Thymus (tissue), 11 donors: ENCODE results near the gene CDKN2B-AS1. TPM values are rescaled to one million over a fixed set of nuclear protein-coding genes. Genes with fewer than 3 reads are reported as not detected.

ENCODE experiments used
- DNase-seq, 9 donors: peaks; one replicate each; pipeline ENCODE4 v3.0.0-alpha.2; 2013; ENCODE audit warnings: low spot score in 9 of 9, low read depth in 6 of 9, missing footprints in 1 of 9
- H3K27ac ChIP-seq, 2 donors: one replicate each; pipeline ENCODE4 v1.5.1; 2013; ENCODE audit warnings: control low read depth in 1 of 2, low read depth in 1 of 2, low read length in 1 of 2, mild to moderate bottlenecking in 1 of 2, moderate library complexity in 1 of 2
- H3K27me3 ChIP-seq, 2 donors: one replicate each; pipeline ENCODE4 v1.5.1; 2013; ENCODE audit warnings: low read length in 1 of 2; ENCODE audit not compliant: control insufficient read depth in 2 of 2, insufficient read depth in 1 of 2
- H3K36me3 ChIP-seq, 2 donors: one replicate each; pipeline ENCODE4 v1.5.1; 2013; ENCODE audit warnings: low read length in 1 of 2, mild to moderate bottlenecking in 1 of 2, moderate library complexity in 1 of 2; ENCODE audit not compliant: control insufficient read depth in 2 of 2, insufficient read depth in 2 of 2
- H3K4me1 ChIP-seq, 2 donors: one replicate each; pipeline ENCODE4 v1.5.1; 2013; ENCODE audit warnings: low read length in 2 of 2; ENCODE audit not compliant: control insufficient read depth in 2 of 2, insufficient read depth in 2 of 2
- H3K4me3 ChIP-seq, 2 donors: one replicate each; pipeline ENCODE4 v1.5.1; 2013; ENCODE audit warnings: low read length in 2 of 2, control low read depth in 1 of 2, mild to moderate bottlenecking in 1 of 2
- H3K9me3 ChIP-seq, 2 donors: one replicate each; pipeline ENCODE4 v1.5.1; 2013; ENCODE audit warnings: low read length in 1 of 2, mild to moderate bottlenecking in 1 of 2; ENCODE audit not compliant: control insufficient read depth in 2 of 2, insufficient read depth in 1 of 2
- WGBS: extraction: QIAGEN DNeasy Blood & Tissue Kit; methylation state at CpG from one replicate; pipeline ENCODE4 v1.1.7; 2013; 5-methylcytosine and 5-hydroxymethylcytosine counted together
- polyA plus RNA-seq: library from polyadenylated mRNA; stranded (reverse); fragments of 200-250 nt; gene quantifications from one replicate; pipeline ENCODE4 v1.2.3, GENCODE V29; 2013
- total RNA-seq: library from RNA; stranded (reverse); fragments of 120-200 nt; gene quantifications from one replicate; pipeline ENCODE4 v1.2.4, GENCODE V29; 2013
- donor health status: healthy.

The CDKN2B-AS1 gene
- total and polyA plus RNA-seq, 2 donors, result 0.61 to 1.2 TPM

DNA sequence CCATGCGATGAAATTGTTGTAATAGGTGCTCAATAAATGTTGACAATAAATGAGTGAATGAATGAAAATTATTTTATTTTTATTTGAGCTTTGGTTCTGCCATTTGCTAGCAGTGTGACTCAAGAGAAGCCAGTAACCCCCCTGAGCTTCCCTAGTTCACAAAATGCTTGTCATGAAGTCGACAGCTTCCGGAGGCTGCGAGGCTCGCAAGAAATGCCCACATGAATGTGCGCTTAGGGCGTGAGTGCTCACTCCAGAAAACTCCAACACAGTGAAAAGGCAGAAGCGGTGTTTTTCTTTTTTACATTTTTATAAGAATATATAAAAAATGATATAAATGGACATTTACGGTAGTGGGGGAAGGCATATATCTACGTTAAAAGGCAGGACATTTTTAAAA, 26.9 kb upstream of the CDKN2B-AS1 start:
- H3K27ac ChIP-seq, result no peak overlapping the region
- H3K36me3 ChIP-seq, result no peaks in the 10 kb centered on the region
- WGBS, result 17% methylated on average over 10 of the region's 10 CpGs
- H3K4me3 ChIP-seq, result no peak overlapping the region
- peaks cover 10 to 26% of the 10 kb centered on the region in 2 donors for H3K9me3 ChIP-seq
- peaks cover 6 to 20% of the 10 kb centered on the region in 2 donors for H3K4me1 ChIP-seq
- DNase-seq, result peak in 1 of 9 donors; percentile 38
- H3K27me3 ChIP-seq, result peaks cover 66 to 100% of the 10 kb centered on the region in 2 donors

DNA sequence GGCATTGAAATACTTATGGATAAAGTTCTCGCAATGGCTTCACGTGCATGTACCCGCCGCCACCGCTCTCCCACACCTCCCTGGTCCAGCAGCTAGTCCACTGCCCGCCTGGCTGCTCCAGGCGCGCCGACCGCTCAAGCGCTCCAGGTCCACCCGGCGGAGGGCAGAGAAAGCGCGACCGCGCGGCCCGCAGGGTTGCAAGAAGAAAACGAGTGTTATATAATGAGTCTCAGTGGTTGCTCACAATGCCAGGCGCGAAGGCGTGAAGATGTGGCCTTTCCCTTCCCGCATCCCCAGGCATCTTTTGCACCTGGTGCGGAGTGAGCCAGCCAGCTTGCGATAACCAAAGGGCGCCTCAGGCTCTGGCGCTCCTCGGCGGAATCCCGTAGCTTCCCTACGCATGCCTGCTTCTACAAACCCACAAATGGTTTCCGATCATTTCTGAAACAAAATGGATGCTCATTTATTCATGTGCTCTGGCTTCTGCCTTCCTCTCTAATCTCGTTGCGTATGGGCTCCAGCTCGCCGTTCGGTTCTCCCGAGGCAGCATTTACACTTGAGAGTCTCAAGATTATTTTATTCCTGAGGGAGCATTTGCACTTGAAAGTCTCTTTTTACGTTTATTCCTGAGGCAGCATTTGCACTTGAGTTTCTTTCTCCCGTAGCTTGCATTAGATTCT, 26.1 kb upstream of the CDKN2B-AS1 start:
- Histone ChIP-seq H3K4me3 (no peak overlapping the region), H3K27ac (no peak overlapping the region), H3K4me1 (peaks cover 6 to 20% of the 10 kb centered on the region in 2 donors), H3K9me3 (peaks cover 10 to 26% of the 10 kb centered on the region in 2 donors), H3K27me3 (peaks cover 66 to 100% of the 10 kb centered on the region in 2 donors), H3K36me3 (no peaks in the 10 kb centered on the region)
- DNase-seq, result peak in 1 of 9 donors; percentile 23
- WGBS, result 9% methylated on average over 41 of the region's 41 CpGs

DNA sequence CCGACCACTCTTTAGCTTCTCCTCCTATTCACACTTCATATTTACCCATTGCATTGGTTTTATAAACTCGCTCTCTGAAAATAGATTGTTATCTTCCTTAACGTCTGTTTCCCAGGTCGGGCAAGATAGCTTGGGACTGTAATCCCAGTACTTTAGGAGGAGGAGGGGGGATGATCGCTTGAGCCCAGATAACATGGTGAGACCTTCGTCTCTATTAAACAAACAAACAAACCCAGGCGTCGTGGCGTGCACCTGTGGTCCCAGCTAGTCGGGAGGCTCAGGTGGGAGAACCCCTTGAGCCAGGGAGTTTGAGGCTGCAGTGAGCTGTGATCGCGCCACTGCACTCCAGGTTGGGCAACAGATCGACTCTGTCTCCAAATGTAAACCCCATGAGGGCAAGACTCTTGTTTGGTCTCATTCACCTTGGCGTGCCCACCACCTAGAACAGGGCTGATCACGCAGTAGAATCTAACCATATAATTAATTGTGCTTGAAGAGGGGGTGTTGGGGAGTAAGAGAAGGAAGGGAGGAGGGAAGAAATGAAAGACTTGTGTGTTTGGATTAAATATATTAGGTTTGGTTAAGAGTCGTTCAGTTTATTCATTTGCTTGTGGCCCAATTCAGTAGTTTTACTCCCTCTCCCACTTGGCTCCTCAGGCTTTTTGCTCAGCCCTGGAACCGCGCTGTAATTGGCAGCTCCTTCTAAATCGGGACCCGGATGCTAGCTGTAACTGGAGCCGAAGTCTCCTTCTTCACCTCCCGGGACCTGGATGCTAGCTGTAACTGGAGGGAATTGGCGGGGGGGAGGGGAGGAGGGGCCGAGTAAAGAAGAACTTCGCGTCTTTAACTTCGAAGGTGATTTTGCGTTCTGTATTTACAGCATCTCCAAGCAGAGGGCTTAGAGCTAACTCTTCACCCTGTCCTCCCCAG, 25.3 kb upstream of the CDKN2B-AS1 start:
- H3K27ac ChIP-seq, result no peak overlapping the region
- DNase-seq, result peak in 1 of 9 donors; percentile 7
- peaks cover 10 to 26% of the 10 kb centered on the region in 2 donors for H3K9me3 ChIP-seq
- H3K4me3 ChIP-seq, result no peak overlapping the region
- WGBS, result 11% methylated on average over 28 of the region's 28 CpGs
- peaks cover 66 to 100% of the 10 kb centered on the region in 2 donors for H3K27me3 ChIP-seq
- H3K36me3 ChIP-seq, result no peaks in the 10 kb centered on the region
- peaks cover 6 to 21% of the 10 kb centered on the region in 2 donors for H3K4me1 ChIP-seq

DNA sequence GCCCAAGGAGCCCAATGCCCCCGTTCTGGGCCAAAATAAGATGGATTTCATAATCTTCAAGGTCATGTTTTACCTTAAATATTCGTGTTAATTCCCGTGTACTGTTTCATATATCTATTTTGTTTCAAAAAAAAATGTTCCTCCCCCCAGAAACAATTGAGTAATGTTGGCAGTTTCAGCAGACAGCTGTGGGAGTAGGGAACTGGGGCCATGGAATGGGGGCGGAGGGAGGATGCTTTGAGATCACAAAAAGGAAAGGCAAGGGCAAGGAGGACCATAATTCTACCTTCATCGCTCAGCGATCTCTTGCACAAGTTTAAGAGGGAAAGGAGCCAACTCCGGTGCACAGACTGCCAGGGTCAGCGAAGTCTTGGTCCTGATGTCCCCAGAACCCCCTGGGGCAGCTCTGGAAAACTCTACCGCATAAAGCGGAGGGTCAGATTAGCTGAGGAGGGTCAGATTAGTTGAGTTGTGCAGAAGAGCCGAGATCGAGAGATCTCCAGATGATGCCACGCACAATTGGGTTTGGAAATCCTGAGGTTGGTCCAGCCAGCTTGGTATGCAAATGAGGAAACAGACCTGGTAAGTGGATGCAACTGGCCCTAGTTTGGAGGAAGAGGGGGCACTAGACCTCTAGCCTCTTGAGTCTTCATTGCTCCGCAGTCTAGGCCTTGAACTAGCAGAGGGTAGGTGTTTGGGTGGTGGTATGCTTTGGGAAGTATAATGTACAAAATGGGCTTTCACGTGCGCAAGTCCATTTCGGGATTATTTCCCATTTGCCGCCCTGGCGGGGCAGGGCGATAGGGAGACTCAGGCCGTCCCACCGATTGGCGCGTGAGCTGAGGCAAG, 24.4 kb upstream of the CDKN2B-AS1 start:
- H3K4me1 ChIP-seq, result peaks cover 3 to 24% of the 10 kb centered on the region in 2 donors

DNA sequence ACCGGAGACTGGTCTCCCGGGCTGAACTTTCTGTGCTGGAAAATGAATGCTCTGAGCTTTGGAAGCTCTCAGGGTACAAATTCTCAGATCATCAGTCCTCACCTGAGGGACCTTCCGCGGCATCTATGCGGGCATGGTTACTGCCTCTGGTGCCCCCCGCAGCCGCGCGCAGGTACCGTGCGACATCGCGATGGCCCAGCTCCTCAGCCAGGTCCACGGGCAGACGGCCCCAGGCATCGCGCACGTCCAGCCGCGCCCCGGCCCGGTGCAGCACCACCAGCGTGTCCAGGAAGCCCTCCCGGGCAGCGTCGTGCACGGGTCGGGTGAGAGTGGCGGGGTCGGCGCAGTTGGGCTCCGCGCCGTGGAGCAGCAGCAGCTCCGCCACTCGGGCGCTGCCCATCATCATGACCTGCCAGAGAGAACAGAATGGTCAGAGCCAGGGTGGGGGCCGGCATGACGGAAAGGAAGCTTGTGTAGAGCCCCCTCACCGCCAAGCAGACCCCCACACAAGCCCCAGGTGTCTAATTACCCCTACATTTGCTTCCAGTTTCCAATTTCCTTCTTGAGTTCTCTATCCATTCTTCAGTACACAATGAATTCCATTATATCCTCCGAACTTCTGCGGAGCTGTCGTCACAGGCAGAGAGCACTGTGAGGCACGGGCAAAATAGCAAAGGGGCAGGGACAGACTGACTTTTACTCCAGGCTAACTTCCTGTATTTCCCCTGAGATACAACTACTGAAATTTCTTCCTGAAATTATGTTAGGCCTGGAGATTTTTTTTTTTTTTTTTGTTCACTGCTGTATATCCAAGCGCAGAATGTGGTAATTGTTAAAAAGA, 23.6 kb upstream of the CDKN2B-AS1 start:
- peaks cover 72 to 100% of the 10 kb centered on the region in 2 donors for H3K27me3 ChIP-seq
- H3K27ac ChIP-seq, result no peak overlapping the region
- H3K4me1 ChIP-seq, result peaks cover 3 to 23% of the 10 kb centered on the region in 2 donors
- H3K4me3 ChIP-seq, result no peak overlapping the region
- H3K9me3 ChIP-seq, result peaks cover 4 to 20% of the 10 kb centered on the region in 2 donors
- DNase-seq, result no peak
- 7% methylated on average over 45 of the region's 45 CpGs for WGBS
- H3K36me3 ChIP-seq, result no peaks in the 10 kb centered on the region

More for the DNA sequence above, 24.4 kb upstream of the CDKN2B-AS1 start:
- no peak for DNase-seq
- no peak overlapping the region for H3K4me3 ChIP-seq
- H3K9me3 ChIP-seq, result peaks cover 6 to 21% of the 10 kb centered on the region in 2 donors
- H3K27me3 ChIP-seq, result peaks cover 71 to 100% of the 10 kb centered on the region in 2 donors
- no peaks in the 10 kb centered on the region for H3K36me3 ChIP-seq
- WGBS, result 17% methylated on average over 24 of the region's 24 CpGs
- no peak overlapping the region for H3K27ac ChIP-seq

DNA sequence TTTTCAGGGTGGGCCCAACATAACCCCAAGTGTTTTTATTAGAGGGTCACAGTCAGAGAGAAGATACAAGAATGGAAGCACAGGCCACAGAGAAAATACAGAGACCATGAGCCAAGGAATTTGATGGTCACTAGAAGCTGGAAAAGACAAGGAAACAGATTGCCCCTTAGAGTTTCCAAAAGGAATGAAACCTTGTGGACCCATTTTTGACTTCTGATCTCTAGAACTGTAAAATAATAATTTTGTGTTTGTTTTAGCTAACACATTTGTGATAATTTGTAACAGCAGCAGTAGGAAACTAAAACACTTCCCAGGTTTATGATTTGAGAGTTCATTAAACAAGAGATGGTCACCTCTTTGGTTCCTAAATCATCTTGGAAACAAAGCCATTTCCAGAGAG, 22.2 kb upstream of the CDKN2B-AS1 start:
- Histone ChIP-seq H3K36me3 (no peaks in the 10 kb centered on the region), H3K27me3 (peaks cover 65 to 100% of the 10 kb centered on the region in 2 donors), H3K27ac (no peak overlapping the region), H3K4me1 (peaks cover 3 to 20% of the 10 kb centered on the region in 2 donors), H3K9me3 (peaks cover 4 to 15% of the 10 kb centered on the region in 2 donors), H3K4me3 (no peak overlapping the region)
- no peak for DNase-seq

DNA sequence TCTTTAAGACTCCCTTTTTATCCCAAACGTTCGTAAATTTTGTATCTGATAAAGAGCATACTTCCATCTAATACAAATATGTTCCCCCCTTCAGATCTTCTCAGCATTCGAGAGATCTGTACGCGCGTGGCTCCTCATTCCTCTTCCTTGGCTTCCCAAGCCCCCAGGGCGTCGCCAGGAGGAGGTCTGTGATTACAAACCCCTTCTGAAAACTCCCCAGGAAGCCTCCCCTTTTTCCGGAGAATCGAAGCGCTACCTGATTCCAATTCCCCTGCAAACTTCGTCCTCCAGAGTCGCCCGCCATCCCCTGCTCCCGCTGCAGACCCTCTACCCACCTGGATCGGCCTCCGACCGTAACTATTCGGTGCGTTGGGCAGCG, 20.3 kb upstream of the CDKN2B-AS1 start:
- Histone ChIP-seq H3K27me3 (peaks cover 60 to 99% of the 10 kb centered on the region in 2 donors), H3K9me3 (peaks cover 0 to 6% of the 10 kb centered on the region in 2 donors), H3K4me3 (peak overlapping the region in 1 of 2 donors; percentile 58), H3K27ac (no peak overlapping the region), H3K36me3 (no peaks in the 10 kb centered on the region), H3K4me1 (peaks cover 3 to 13% of the 10 kb centered on the region in 2 donors)
- DNase-seq, result peak in 1 of 9 donors; percentile 19
- 4% methylated on average over 21 of the region's 21 CpGs for WGBS
